RWPE2 (cell line): ENCODE measurements around the gene SPHKAP.

Source experiments
- ATAC-seq: fragments of 200-7000 bp; cut with Tn5 transposase; 3 replicates; pipeline ENCODE4 v1.9.1; 2021; ENCODE audit warnings: low read depth
- DNase-seq: peaks from one replicate; pipeline ENCODE4 v3.0.0-alpha.2; 2020; ENCODE audit warnings: low spot score
- H3K27ac ChIP-seq: fragments of 450-650 bp; 2 replicates; pipeline ENCODE4 v1.5.1; 2017; ENCODE audit warnings: mild to moderate bottlenecking; ENCODE audit not compliant: poor library complexity, severe bottlenecking
- H3K27me3 ChIP-seq: fragments of 250-450 bp; sonication (Bioruptor Pico); 2 replicates; pipeline ENCODE4 v1.5.1; 2021; ENCODE audit warnings: mild to moderate bottlenecking, moderate library complexity; ENCODE audit not compliant: insufficient read depth, poor library complexity, severe bottlenecking
- H3K36me3 ChIP-seq: fragments of 250-450 bp; sonication (Bioruptor Pico); 2 replicates; pipeline ENCODE4 v1.5.1; 2020; ENCODE audit warnings: low read depth, mild to moderate bottlenecking, moderate library complexity
- H3K4me1 ChIP-seq: fragments of 250-450 bp; sonication (Bioruptor Pico); 2 replicates; pipeline ENCODE4 v1.5.1; 2021; ENCODE audit warnings: mild to moderate bottlenecking, moderate library complexity; ENCODE audit not compliant: insufficient read depth, poor library complexity, severe bottlenecking
- H3K4me3 ChIP-seq: fragments of 250-450 bp; sonication (Bioruptor Pico); 2 replicates; pipeline ENCODE4 v1.5.1; 2021; ENCODE audit warnings: mild to moderate bottlenecking, moderate library complexity; ENCODE audit not compliant: severe bottlenecking
- H3K9me3 ChIP-seq: fragments of 250-450 bp; sonication (Bioruptor Pico); 2 replicates; pipeline ENCODE4 v1.5.1; 2021; ENCODE audit warnings: mild to moderate bottlenecking, moderate library complexity; ENCODE audit not compliant: severe bottlenecking
- TF ChIP-seq, protein P1 (sequence below): fragments of 450-650 bp; IDR thresholded peaks from one replicate; pipeline ENCODE4 v1.5.1; 2017; ENCODE audit warnings: mild to moderate bottlenecking, moderate library complexity; ENCODE audit not compliant: poor library complexity, severe bottlenecking

Gene SPHKAP

GRCh38 chr2:228140934-228141528 lies 40.5 kb downstream of the SPHKAP start:
- ATAC-seq = no peak
- no peak for DNase-seq
- no peaks in the 10 kb centered on the region for H3K4me1 ChIP-seq
- H3K36me3 ChIP-seq = no peaks in the 10 kb centered on the region
- H3K27me3 ChIP-seq = no peaks in the 10 kb centered on the region
- TF ChIP-seq, protein P1, sequence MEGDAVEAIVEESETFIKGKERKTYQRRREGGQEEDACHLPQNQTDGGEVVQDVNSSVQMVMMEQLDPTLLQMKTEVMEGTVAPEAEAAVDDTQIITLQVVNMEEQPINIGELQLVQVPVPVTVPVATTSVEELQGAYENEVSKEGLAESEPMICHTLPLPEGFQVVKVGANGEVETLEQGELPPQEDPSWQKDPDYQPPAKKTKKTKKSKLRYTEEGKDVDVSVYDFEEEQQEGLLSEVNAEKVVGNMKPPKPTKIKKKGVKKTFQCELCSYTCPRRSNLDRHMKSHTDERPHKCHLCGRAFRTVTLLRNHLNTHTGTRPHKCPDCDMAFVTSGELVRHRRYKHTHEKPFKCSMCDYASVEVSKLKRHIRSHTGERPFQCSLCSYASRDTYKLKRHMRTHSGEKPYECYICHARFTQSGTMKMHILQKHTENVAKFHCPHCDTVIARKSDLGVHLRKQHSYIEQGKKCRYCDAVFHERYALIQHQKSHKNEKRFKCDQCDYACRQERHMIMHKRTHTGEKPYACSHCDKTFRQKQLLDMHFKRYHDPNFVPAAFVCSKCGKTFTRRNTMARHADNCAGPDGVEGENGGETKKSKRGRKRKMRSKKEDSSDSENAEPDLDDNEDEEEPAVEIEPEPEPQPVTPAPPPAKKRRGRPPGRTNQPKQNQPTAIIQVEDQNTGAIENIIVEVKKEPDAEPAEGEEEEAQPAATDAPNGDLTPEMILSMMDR = no peak
- no peak overlapping the region for H3K27ac ChIP-seq
- no peak overlapping the region for H3K4me3 ChIP-seq
- no peaks in the 10 kb centered on the region for H3K9me3 ChIP-seq

DNA sequence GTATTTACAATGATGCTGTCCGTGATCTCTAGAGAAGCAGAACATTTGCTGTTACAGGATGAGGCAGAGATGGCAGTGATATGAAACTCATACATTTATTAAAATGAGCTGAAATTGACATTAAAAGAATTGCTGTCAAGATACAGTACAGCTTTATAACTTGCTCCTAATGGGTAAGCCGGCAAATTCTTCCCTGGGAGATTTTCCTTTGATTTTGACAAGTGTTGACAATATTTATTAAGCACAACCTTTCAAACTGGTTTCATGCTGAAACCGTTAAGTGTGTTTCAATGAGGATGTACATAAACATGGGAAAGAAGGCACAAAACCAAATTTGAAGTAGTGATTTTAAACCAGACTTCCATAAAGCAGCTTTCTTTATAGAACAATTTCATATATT lies 45.5 kb downstream of the SPHKAP start:
- no peak overlapping the region for H3K4me3 ChIP-seq
- ATAC-seq = no peak
- no peaks in the 10 kb centered on the region for H3K4me1 ChIP-seq
- H3K27ac ChIP-seq = no peak overlapping the region
- DNase-seq = no peak
- H3K9me3 ChIP-seq = no peaks in the 10 kb centered on the region
- no peaks in the 10 kb centered on the region for H3K36me3 ChIP-seq
- H3K27me3 ChIP-seq = no peaks in the 10 kb centered on the region
- TF ChIP-seq, protein P1 = no peak

GRCh38 chr2:228135300-228135699 lies 46.2 kb downstream of the SPHKAP start:
- TF ChIP-seq, protein P1 = no peak
- Histone ChIP-seq H3K27me3 (no peaks in the 10 kb centered on the region), H3K27ac (no peak overlapping the region), H3K36me3 (no peaks in the 10 kb centered on the region), H3K9me3 (no peaks in the 10 kb centered on the region), H3K4me3 (no peak overlapping the region), H3K4me1 (no peaks in the 10 kb centered on the region)
- DNase-seq (no peak), ATAC-seq (no peak)

GRCh38 chr2:228131833-228132232 lies 49.7 kb downstream of the SPHKAP start:
- DNase-seq = no peak
- Histone ChIP-seq H3K36me3 (no peaks in the 10 kb centered on the region), H3K4me1 (no peaks in the 10 kb centered on the region), H3K9me3 (no peaks in the 10 kb centered on the region), H3K27ac (no peak overlapping the region), H3K4me3 (no peak overlapping the region), H3K27me3 (no peaks in the 10 kb centered on the region)
- TF ChIP-seq, protein P1 = no peak
- no peak for ATAC-seq

- DNase-seq (no peak), ATAC-seq (no peak)
- TF ChIP-seq, protein P1 = no peak
Observed at GRCh38 chr2:228126401-228126800, 55.1 kb downstream of the SPHKAP start.

More at GRCh38 chr2:228126401-228126800, 55.1 kb downstream of the SPHKAP start:
- Histone ChIP-seq H3K36me3 (no peaks in the 10 kb centered on the region), H3K27ac (no peak overlapping the region), H3K4me1 (no peaks in the 10 kb centered on the region), H3K9me3 (no peaks in the 10 kb centered on the region), H3K27me3 (no peaks in the 10 kb centered on the region), H3K4me3 (no peak overlapping the region)
